Fibroblast of lung (primary cell): ENCODE data around the gene CFH. TPM values are rescaled to one million over a fixed set of nuclear protein-coding genes. Genes with fewer than 3 reads are reported as not detected.

Experiments
- DNase-seq, 2 donors: peaks; one replicate each; pipeline versions ENCODE4 v3.0.0 to v3.0.0-alpha.2; 2010; ENCODE audit warnings: low read depth in 2 of 2
- H2AFZ ChIP-seq: 2 replicates; pipeline ENCODE4 v1.5.1; 2012; ENCODE audit warnings: low read length, control low read depth, inconsistent platforms
- H3K27ac ChIP-seq: 2 replicates; pipeline ENCODE4 v1.5.1; 2011; ENCODE audit warnings: low read length, control low read depth; ENCODE audit not compliant: insufficient read depth
- H3K27me3 ChIP-seq: 2 replicates; pipeline ENCODE4 v1.5.1; 2011; ENCODE audit warnings: mild to moderate bottlenecking, low read length; ENCODE audit not compliant: control insufficient read depth, insufficient read depth
- H3K36me3 ChIP-seq: 2 replicates; pipeline ENCODE4 v1.5.1; 2011; ENCODE audit warnings: low read length; ENCODE audit not compliant: control insufficient read depth, insufficient read depth
- H3K4me1 ChIP-seq: 2 replicates; pipeline ENCODE4 v1.5.1; 2011; ENCODE audit warnings: low read length; ENCODE audit not compliant: control insufficient read depth, insufficient read depth; ENCODE audit errors: extremely low read depth
- H3K4me2 ChIP-seq: 2 replicates; pipeline ENCODE4 v1.5.1; 2011; ENCODE audit warnings: low read length, control low read depth; ENCODE audit not compliant: insufficient read depth; ENCODE audit errors: extremely low read depth
- H3K4me3 ChIP-seq, 4 experiments: fragments of 200-600 bp in 1 of 4; sonication (generic) in 1 of 4; replicated peaks in 1 of 4; 2 replicates each; pipeline ENCODE4 v1.5.1; 2011 to 2016; ENCODE audit warnings: low read length in 4 of 4, low read depth in 3 of 4, mild to moderate bottlenecking in 3 of 4, control low read depth in 2 of 4, inconsistent platforms in 1 of 4, mixed read lengths in 1 of 4; ENCODE audit not compliant: insufficient read depth in 1 of 4; ENCODE audit errors: control extremely low read depth in 1 of 4
- H3K79me2 ChIP-seq: 2 replicates; pipeline ENCODE4 v1.5.1; 2012; ENCODE audit warnings: mild to moderate bottlenecking, low read length, inconsistent platforms; ENCODE audit not compliant: control insufficient read depth, insufficient read depth
- H3K9ac ChIP-seq: 2 replicates; pipeline ENCODE4 v1.5.1; 2011; ENCODE audit warnings: mild to moderate bottlenecking, low read length, control low read depth; ENCODE audit not compliant: insufficient read depth
- H3K9me3 ChIP-seq: 2 replicates; pipeline ENCODE4 v1.5.1; 2012; ENCODE audit warnings: low read depth, low read length; ENCODE audit not compliant: control insufficient read depth, insufficient read depth
- H4K20me1 ChIP-seq: 2 replicates; pipeline ENCODE4 v1.5.1; 2011; ENCODE audit warnings: low read length; ENCODE audit not compliant: control insufficient read depth, insufficient read depth; ENCODE audit errors: extremely low read depth
- CTCF ChIP-seq, 2 donors: IDR thresholded peaks in 1 of 2; conservative IDR thresholded peaks in 1 of 2; 1 replicate in 1 of 2; 2 replicates in 1 of 2; pipeline ENCODE4 v1.5.1; 2011 to 2012; ENCODE audit warnings: low read length in 2 of 2, control low read depth in 1 of 2, inconsistent platforms in 1 of 2, low read depth in 1 of 2, mild to moderate bottlenecking in 1 of 2
- EZH2 ChIP-seq: IDR thresholded peaks from 2 replicates; pipeline ENCODE4 v1.5.1; 2012; ENCODE audit warnings: low read length, control low read depth, mild to moderate bottlenecking; ENCODE audit errors: missing control alignments
- polyA plus RNA-seq, 2 donors: library from polyadenylated mRNA; depleted of rRNA in 1 of 2; stranded (reverse) in 1 of 2; unstranded in 1 of 2; fragments of >200 nt; gene quantifications; 2 replicates each; pipeline ENCODE4 v1.2.1, GENCODE V29; 2011 to 2012; ENCODE audit warnings: missing spikeins in 1 of 2
- total RNA-seq: library from RNA; depleted of rRNA; stranded (reverse); fragments of >200 nt; gene quantifications from 2 replicates; pipeline ENCODE4 v1.2.1, GENCODE V29; 2014

Gene CFH
- total and polyA plus RNA-seq, 2 donors (not counting 1 experiment from before 2014, with no cell fraction given): 83.0 to 237 TPM

GRCh38 chr1:196684476-196684875 lies 32.6 kb downstream of the CFH start:
- H3K9me3 ChIP-seq: no peaks in the 10 kb centered on the region
- H3K4me3 ChIP-seq: no peak overlapping the region
- H3K4me2 ChIP-seq: no peak overlapping the region
- TF ChIP-seq EZH2: no peak
- no peak for TF ChIP-seq CTCF (conservative IDR thresholded peaks at IDR 0.05 in 1 of 2, IDR thresholded peaks at IDR 0.05 in 1 of 2; ENCODE audit: low read depth in 1 of 2, low read length in 2 of 2)
- H2AFZ ChIP-seq: no peak overlapping the region
- no peak for DNase-seq
- no peaks in the 10 kb centered on the region for H3K79me2 ChIP-seq
- no peaks in the 10 kb centered on the region for H3K4me1 ChIP-seq
- H3K27ac ChIP-seq: no peak overlapping the region
- H3K27me3 ChIP-seq: no peaks in the 10 kb centered on the region
- peaks cover 2% of the 10 kb centered on the region for H3K36me3 ChIP-seq
- H3K9ac ChIP-seq: no peak overlapping the region
- H4K20me1 ChIP-seq: no peaks in the 10 kb centered on the region

GRCh38 chr1:196685506-196685905 lies 33.7 kb downstream of the CFH start:
- Histone ChIP-seq H2AFZ (no peak overlapping the region), H3K36me3 (peaks cover 2% of the 10 kb centered on the region), H3K4me2 (no peak overlapping the region), H3K27me3 (no peaks in the 10 kb centered on the region), H3K79me2 (no peaks in the 10 kb centered on the region), H3K9ac (no peak overlapping the region), H4K20me1 (no peaks in the 10 kb centered on the region), H3K9me3 (no peaks in the 10 kb centered on the region), H3K4me1 (no peaks in the 10 kb centered on the region), H3K27ac (no peak overlapping the region), H3K4me3 (no peak overlapping the region)
- DNase-seq: no peak
- TF ChIP-seq CTCF (conservative IDR thresholded peaks at IDR 0.05 in 1 of 2, IDR thresholded peaks at IDR 0.05 in 1 of 2; ENCODE audit: low read depth in 1 of 2, low read length in 2 of 2) (no peak), EZH2 (no peak)

GRCh38 chr1:196689001-196689400 lies 37.2 kb downstream of the CFH start:
- Histone ChIP-seq H3K4me1 (no peaks in the 10 kb centered on the region), H3K36me3 (peaks cover 2% of the 10 kb centered on the region), H3K4me2 (no peak overlapping the region), H3K9ac (no peak overlapping the region), H3K4me3 (no peak overlapping the region), H3K9me3 (no peaks in the 10 kb centered on the region), H4K20me1 (no peaks in the 10 kb centered on the region), H3K27me3 (no peaks in the 10 kb centered on the region), H2AFZ (no peak overlapping the region), H3K27ac (no peak overlapping the region), H3K79me2 (no peaks in the 10 kb centered on the region)
- no peak for DNase-seq
- no peak for TF ChIP-seq CTCF (conservative IDR thresholded peaks at IDR 0.05 in 1 of 2, IDR thresholded peaks at IDR 0.05 in 1 of 2; ENCODE audit: low read depth in 1 of 2, low read length in 2 of 2)
- TF ChIP-seq EZH2: no peak
